HepG2 (cell line): ENCODE measurements around the gene RPL36. TPM values are rescaled to one million over a fixed set of nuclear protein-coding genes. Genes with fewer than 3 reads are reported as not detected.
A peak's percentile ranks its signal among the peaks of the same experiment; 100 is the strongest.

ENCODE experiments used
- ARHGAP35 ChIP-seq: sonication (generic); formaldehyde crosslinking; IDR thresholded peaks from 2 replicates; pipeline ENCODE4 v1.9.0; 2022; ENCODE audit warnings: mild to moderate bottlenecking, inconsistent platforms, moderate library complexity, missing genetic modification reagents, borderline replicate concordance
- HNF4G ChIP-seq, 2 experiments: sonication (generic) in 1 of 2; formaldehyde crosslinking in 1 of 2; IDR thresholded peaks; 2 replicates each; pipeline versions ENCODE4 v1.4.0 to v1.6.1; 2011 to 2020; ENCODE audit warnings: borderline replicate concordance in 2 of 2, low read depth in 2 of 2, mild to moderate bottlenecking in 2 of 2, low read length in 1 of 2, missing genetic modification reagents in 1 of 2, moderate library complexity in 1 of 2
- HOXD1 ChIP-seq: sonication (generic); formaldehyde crosslinking; IDR thresholded peaks from 2 replicates; pipeline ENCODE4 v1.5.0; 2020; ENCODE audit warnings: missing genetic modification reagents
- NFE2 ChIP-seq: sonication (generic); formaldehyde crosslinking; IDR thresholded peaks from 2 replicates; pipeline ENCODE4 v1.4.0; 2020; ENCODE audit warnings: missing genetic modification reagents
- RFXAP ChIP-seq: sonication (generic); formaldehyde crosslinking; IDR thresholded peaks from 2 replicates; pipeline ENCODE4 v1.4.0; 2020; ENCODE audit warnings: missing genetic modification reagents, borderline replicate concordance
- SOX13 ChIP-seq, 3 experiments: fragments of 450-650 bp in 1 of 3; sonication (generic) in 1 of 3; formaldehyde crosslinking in 1 of 3; IDR thresholded peaks in 2 of 3; conservative IDR thresholded peaks in 1 of 3; 2 replicates each; pipeline versions ENCODE4 v1.5.0 to v1.6.1; 2016 to 2020; ENCODE audit warnings: antibody characterized with exemption in 1 of 3, mild to moderate bottlenecking in 1 of 3, missing compliant biosample characterization in 1 of 3, missing genetic modification reagents in 1 of 3, moderate library complexity in 1 of 3
- ZBTB1 ChIP-seq: sonication (generic); formaldehyde crosslinking; IDR thresholded peaks from 2 replicates; pipeline ENCODE4 v1.4.0; 2020; ENCODE audit warnings: missing genetic modification reagents, borderline replicate concordance
- ZNF180 ChIP-seq: sonication (generic); formaldehyde crosslinking; IDR thresholded peaks from 2 replicates; pipeline ENCODE4 v1.4.0; 2020; ENCODE audit warnings: low read depth, missing genetic modification reagents, borderline replicate concordance
- ZNF251 ChIP-seq: sonication (generic); formaldehyde crosslinking; IDR thresholded peaks from 2 replicates; pipeline ENCODE4 v1.9.0; 2021; ENCODE audit warnings: mild to moderate bottlenecking, missing genetic modification reagents
- ZNF850 ChIP-seq: sonication (generic); formaldehyde crosslinking; conservative IDR thresholded peaks from 2 replicates; pipeline ENCODE4 v1.9.0; 2021; ENCODE audit warnings: mild to moderate bottlenecking, missing genetic modification reagents
- polyA plus RNA-seq, 8 experiments: library from polyadenylated mRNA; depleted of rRNA in 3 of 8; stranded (reverse) in 7 of 8; unstranded in 1 of 8; fragments of >200 nt; fragmentation: Illumina TruSeq in 4 of 8; extraction: Trizol in 4 of 8; gene quantifications; 2 replicates each; pipeline versions ENCODE4 v1.2.1 to v1.2.3, GENCODE V29; 2011 to 2016; ENCODE audit warnings: low read depth in 4 of 8, missing spikeins in 1 of 8, mixed read lengths in 1 of 8; ENCODE audit not compliant: insufficient read depth in 1 of 8
- total RNA-seq, 5 experiments: library from RNA; depleted of rRNA; stranded (reverse); fragments of >200 nt; fragmentation: Illumina TruSeq; extraction: Trizol; gene quantifications; 2 replicates each; pipeline ENCODE4 v1.2.3, GENCODE V29; 2016; ENCODE audit warnings: low read depth in 1 of 5
- TF ChIP-seq, protein P1 (sequence below): sonication (generic); formaldehyde crosslinking; IDR thresholded peaks from 2 replicates; pipeline ENCODE4 v1.5.0; 2020; ENCODE audit warnings: missing genetic modification reagents, mild to moderate bottlenecking, borderline replicate concordance
- TF ChIP-seq, protein P2 (sequence below): sonication (generic); formaldehyde crosslinking; IDR thresholded peaks from 2 replicates; pipeline ENCODE4 v1.4.0; 2020; ENCODE audit warnings: missing genetic modification reagents, mild to moderate bottlenecking, borderline replicate concordance
- TF ChIP-seq, protein P3 (sequence below): fragments of 450-650 bp; IDR thresholded peaks from 2 replicates; pipeline ENCODE4 v1.6.1; 2017
- TF ChIP-seq, protein P4 (sequence below): sonication (generic); formaldehyde crosslinking; IDR thresholded peaks from 2 replicates; pipeline ENCODE4 v1.5.1; 2020; ENCODE audit warnings: missing genetic modification reagents, mild to moderate bottlenecking, borderline replicate concordance
- TF ChIP-seq, protein P5 (sequence below): sonication (generic); formaldehyde crosslinking; conservative IDR thresholded peaks from 2 replicates; pipeline ENCODE4 v1.4.0; 2020; ENCODE audit warnings: missing genetic modification reagents

Gene RPL36
- total and polyA plus RNA-seq, 2 of the 13 experiments (the other 11 are each of a cell fraction or from before 2014, with no cell fraction given): 706 to 740 TPM

DNA sequence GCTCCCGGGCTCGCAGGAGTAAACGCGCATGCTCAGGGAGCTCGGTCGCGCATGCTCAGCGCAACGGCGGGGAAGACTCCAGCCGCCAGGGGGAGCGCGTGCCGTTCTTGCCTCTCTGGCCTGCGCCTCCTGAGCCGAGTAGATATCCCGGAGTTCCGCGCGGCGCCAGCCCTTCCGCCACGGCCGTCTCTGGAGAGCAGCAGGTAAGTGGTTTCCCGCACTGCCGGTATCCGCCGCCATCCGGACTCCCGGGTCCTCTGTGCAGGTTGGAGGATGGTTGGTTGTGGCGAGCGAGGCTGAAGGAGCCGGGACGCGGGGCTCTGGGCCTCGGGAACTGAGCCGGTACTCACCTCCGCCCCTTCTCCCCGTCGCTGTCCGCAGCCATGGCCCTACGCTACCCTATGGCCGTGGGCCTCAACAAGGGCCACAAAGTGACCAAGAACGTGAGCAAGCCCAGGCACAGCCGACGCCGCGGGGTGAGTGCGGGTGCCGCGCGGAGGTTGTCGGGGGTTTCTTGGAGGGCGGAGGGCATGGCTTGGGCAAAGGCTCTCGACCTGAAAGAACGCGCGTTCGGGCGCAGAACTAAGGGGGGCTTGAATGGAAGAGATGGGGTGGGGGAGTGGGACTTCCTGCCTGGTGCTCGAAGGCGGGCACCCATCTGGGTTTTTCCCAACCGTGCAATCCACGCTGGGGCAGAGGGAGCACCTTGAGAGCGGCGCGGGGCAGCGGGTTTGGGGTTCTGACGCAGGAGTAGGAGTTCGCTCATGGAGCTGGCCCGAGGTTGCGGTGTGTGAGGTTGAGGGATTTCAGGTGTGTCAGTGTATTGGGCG lies at the start of gene RPL36 (continued):
- TF ChIP-seq, protein P1, sequence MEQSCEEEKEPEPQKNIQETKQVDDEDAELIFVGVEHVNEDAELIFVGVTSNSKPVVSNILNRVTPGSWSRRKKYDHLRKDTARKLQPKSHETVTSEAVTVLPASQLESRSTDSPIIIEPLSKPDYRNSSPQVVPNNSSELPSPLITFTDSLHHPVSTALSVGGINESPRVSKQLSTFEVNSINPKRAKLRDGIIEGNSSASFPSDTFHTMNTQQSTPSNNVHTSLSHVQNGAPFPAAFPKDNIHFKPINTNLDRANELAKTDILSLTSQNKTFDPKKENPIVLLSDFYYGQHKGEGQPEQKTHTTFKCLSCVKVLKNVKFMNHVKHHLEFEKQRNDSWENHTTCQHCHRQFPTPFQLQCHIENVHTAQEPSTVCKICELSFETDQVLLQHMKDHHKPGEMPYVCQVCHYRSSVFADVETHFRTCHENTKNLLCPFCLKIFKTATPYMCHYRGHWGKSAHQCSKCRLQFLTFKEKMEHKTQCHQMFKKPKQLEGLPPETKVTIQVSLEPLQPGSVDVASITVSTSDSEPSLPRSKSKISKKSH (CRISPR knock-in tag): no peak; the same call in 1 of the 2 replicates
- 0 out of 2 replicates have a peak, but pooled peaks have one; percentile 79 for TF ChIP-seq HOXD1 (CRISPR knock-in tag)
- TF ChIP-seq HNF4G (IDR thresholded peaks at IDR 0.05; ENCODE audit: borderline replicate concordance, low read depth, low read length): no peak
- peak; percentile 64; the same call in 1 of the 2 replicates for TF ChIP-seq HNF4G (CRISPR knock-in tag; IDR thresholded peaks at IDR 0.05; ENCODE audit: borderline replicate concordance, low read depth)
- peak; percentile 91; the same call in 1 of the 2 replicates for TF ChIP-seq ZNF850 (CRISPR knock-in tag)
- peak; percentile 84 for TF ChIP-seq RFXAP (CRISPR knock-in tag)
- TF ChIP-seq SOX13 (IDR thresholded peaks at IDR 0.05): no peak; the same call in 1 of the 2 replicates
- no peak for TF ChIP-seq SOX13 (CRISPR knock-in tag; conservative IDR thresholded peaks at IDR 0.05 in 1 of 2, IDR thresholded peaks at IDR 0.05 in 1 of 2)
- TF ChIP-seq ZNF251 (CRISPR knock-in tag): 0 out of 2 replicates have a peak, but pooled peaks have one; percentile 50
- TF ChIP-seq NFE2 (CRISPR knock-in tag): no peak
- peak; percentile 66; the same call in 1 of the 2 replicates for TF ChIP-seq ARHGAP35
- TF ChIP-seq ZNF180: peak; percentile 46; the same call in 1 of the 2 replicates
- TF ChIP-seq, protein P2, sequence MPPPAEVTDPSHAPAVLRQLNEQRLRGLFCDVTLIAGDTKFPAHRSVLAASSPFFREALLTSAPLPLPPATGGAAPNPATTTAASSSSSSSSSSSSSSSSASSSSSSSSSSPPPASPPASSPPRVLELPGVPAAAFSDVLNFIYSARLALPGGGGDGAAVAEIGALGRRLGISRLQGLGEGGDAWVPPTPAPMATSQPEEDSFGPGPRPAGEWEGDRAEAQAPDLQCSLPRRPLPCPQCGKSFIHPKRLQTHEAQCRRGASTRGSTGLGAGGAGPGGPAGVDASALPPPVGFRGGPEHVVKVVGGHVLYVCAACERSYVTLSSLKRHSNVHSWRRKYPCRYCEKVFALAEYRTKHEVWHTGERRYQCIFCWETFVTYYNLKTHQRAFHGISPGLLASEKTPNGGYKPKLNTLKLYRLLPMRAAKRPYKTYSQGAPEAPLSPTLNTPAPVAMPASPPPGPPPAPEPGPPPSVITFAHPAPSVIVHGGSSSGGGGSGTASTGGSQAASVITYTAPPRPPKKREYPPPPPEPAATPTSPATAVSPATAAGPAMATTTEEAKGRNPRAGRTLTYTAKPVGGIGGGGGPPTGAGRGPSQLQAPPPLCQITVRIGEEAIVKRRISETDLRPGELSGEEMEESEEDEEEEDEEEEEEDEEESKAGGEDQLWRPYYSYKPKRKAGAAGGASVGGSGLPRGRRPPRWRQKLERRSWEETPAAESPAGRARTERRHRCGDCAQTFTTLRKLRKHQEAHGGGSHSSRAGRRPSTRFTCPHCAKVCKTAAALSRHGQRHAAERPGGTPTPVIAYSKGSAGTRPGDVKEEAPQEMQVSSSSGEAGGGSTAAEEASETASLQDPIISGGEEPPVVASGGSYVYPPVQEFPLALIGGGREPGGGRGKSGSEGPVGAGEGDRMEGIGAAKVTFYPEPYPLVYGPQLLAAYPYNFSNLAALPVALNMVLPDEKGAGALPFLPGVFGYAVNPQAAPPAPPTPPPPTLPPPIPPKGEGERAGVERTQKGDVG (CRISPR knock-in tag): peak; percentile 79; the same call in 1 of the 2 replicates
- TF ChIP-seq, protein P3, sequence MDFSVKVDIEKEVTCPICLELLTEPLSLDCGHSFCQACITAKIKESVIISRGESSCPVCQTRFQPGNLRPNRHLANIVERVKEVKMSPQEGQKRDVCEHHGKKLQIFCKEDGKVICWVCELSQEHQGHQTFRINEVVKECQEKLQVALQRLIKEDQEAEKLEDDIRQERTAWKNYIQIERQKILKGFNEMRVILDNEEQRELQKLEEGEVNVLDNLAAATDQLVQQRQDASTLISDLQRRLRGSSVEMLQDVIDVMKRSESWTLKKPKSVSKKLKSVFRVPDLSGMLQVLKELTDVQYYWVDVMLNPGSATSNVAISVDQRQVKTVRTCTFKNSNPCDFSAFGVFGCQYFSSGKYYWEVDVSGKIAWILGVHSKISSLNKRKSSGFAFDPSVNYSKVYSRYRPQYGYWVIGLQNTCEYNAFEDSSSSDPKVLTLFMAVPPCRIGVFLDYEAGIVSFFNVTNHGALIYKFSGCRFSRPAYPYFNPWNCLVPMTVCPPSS: no peak
- TF ChIP-seq, protein P4, sequence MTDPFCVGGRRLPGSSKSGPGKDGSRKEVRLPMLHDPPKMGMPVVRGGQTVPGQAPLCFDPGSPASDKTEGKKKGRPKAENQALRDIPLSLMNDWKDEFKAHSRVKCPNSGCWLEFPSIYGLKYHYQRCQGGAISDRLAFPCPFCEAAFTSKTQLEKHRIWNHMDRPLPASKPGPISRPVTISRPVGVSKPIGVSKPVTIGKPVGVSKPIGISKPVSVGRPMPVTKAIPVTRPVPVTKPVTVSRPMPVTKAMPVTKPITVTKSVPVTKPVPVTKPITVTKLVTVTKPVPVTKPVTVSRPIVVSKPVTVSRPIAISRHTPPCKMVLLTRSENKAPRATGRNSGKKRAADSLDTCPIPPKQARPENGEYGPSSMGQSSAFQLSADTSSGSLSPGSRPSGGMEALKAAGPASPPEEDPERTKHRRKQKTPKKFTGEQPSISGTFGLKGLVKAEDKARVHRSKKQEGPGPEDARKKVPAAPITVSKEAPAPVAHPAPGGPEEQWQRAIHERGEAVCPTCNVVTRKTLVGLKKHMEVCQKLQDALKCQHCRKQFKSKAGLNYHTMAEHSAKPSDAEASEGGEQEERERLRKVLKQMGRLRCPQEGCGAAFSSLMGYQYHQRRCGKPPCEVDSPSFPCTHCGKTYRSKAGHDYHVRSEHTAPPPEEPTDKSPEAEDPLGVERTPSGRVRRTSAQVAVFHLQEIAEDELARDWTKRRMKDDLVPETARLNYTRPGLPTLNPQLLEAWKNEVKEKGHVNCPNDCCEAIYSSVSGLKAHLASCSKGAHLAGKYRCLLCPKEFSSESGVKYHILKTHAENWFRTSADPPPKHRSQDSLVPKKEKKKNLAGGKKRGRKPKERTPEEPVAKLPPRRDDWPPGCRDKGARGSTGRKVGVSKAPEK (CRISPR knock-in tag): no peak
- TF ChIP-seq ZBTB1: no peak
- TF ChIP-seq, protein P5, sequence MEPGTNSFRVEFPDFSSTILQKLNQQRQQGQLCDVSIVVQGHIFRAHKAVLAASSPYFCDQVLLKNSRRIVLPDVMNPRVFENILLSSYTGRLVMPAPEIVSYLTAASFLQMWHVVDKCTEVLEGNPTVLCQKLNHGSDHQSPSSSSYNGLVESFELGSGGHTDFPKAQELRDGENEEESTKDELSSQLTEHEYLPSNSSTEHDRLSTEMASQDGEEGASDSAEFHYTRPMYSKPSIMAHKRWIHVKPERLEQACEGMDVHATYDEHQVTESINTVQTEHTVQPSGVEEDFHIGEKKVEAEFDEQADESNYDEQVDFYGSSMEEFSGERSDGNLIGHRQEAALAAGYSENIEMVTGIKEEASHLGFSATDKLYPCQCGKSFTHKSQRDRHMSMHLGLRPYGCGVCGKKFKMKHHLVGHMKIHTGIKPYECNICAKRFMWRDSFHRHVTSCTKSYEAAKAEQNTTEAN (CRISPR knock-in tag): peak; percentile 74; the same call in 1 of the 2 replicates
